PC-3 (cell line): ENCODE results near the gene SNAPC3.

ENCODE experiments used
- CTCF ChIP-seq: fragments of 300-600 bp; sonication (generic); conservative IDR thresholded peaks from 2 replicates; pipeline ENCODE4 v1.5.1; 2017; ENCODE audit warnings: antibody characterized with exemption, low read depth, mild to moderate bottlenecking, low read length
- EZH2 ChIP-seq: fragments of 300-600 bp; sonication (generic); IDR thresholded peaks from one replicate; pipeline ENCODE4 v1.6.1; 2017; ENCODE audit warnings: antibody characterized with exemption, mild to moderate bottlenecking, low read length; ENCODE audit not compliant: unreplicated experiment
- EZH2phosphoT487 ChIP-seq: fragments of 300-600 bp; sonication (generic); IDR thresholded peaks from 2 replicates; pipeline ENCODE4 v1.6.1; 2018; ENCODE audit warnings: mild to moderate bottlenecking, antibody characterized with exemption, low read length, borderline replicate concordance

- TF ChIP-seq CTCF (no peak), EZH2 (no peak), EZH2phosphoT487 (no peak)
Measured at GRCh38 chr9:15499139-15499538, 76.5 kb downstream of the SNAPC3 start.
